ENCODE data around the gene LRRC28.

The LRRC28 gene

GRCh38 chr15:99312794-99313193, 61.5 kb downstream of the LRRC28 start:
- no peak overlapping the region for H3K4me3 ChIP-seq (ENCODE audit: low read depth, low read length)
- H3K27me3 ChIP-seq (ENCODE audit: control insufficient read depth, insufficient read depth, low read length), result no peaks in the 10 kb centered on the region
- no peaks in the 10 kb centered on the region for H3K36me3 ChIP-seq (ENCODE audit: control insufficient read depth, insufficient read depth, low read length)
- H3K9me3 ChIP-seq (ENCODE audit: control insufficient read depth, insufficient read depth, low read length), result no peaks in the 10 kb centered on the region
- H3K4me1 ChIP-seq (ENCODE audit: control insufficient read depth, insufficient read depth, low read length), result peaks cover under 1% of the 10 kb centered on the region
- no peak overlapping the region for H3K9ac ChIP-seq (ENCODE audit: low read depth, low read length)

- no peaks in the 10 kb centered on the region for H3K36me3 ChIP-seq (ENCODE audit: control insufficient read depth, insufficient read depth, low read length)
- no peak overlapping the region for H3K9ac ChIP-seq (ENCODE audit: low read depth, low read length)
- no peak overlapping the region for H3K4me3 ChIP-seq (ENCODE audit: low read depth, low read length)
- H3K27me3 ChIP-seq (ENCODE audit: control insufficient read depth, insufficient read depth, low read length), result no peaks in the 10 kb centered on the region
- H3K9me3 ChIP-seq (ENCODE audit: control insufficient read depth, insufficient read depth, low read length), result no peaks in the 10 kb centered on the region
- H3K4me1 ChIP-seq (ENCODE audit: control insufficient read depth, insufficient read depth, low read length), result no peaks in the 10 kb centered on the region
These were observed 64.4 kb downstream of the LRRC28 start for GRCh38 chr15:99315636-99316035.

- Histone ChIP-seq H3K9ac (ENCODE audit: low read depth, low read length) (no peak overlapping the region), H3K4me1 (ENCODE audit: control insufficient read depth, insufficient read depth, low read length) (no peaks in the 10 kb centered on the region), H3K9me3 (ENCODE audit: control insufficient read depth, insufficient read depth, low read length) (no peaks in the 10 kb centered on the region), H3K4me3 (ENCODE audit: low read depth, low read length) (no peak overlapping the region), H3K36me3 (ENCODE audit: control insufficient read depth, insufficient read depth, low read length) (no peaks in the 10 kb centered on the region), H3K27me3 (ENCODE audit: control insufficient read depth, insufficient read depth, low read length) (no peaks in the 10 kb centered on the region)
These were observed 69.3 kb downstream of the LRRC28 start for GRCh38 chr15:99320374-99321215.

GRCh38 chr15:99321468-99321867, 70.2 kb downstream of the LRRC28 start:
- Histone ChIP-seq H3K36me3 (ENCODE audit: control insufficient read depth, insufficient read depth, low read length) (no peaks in the 10 kb centered on the region), H3K27me3 (ENCODE audit: control insufficient read depth, insufficient read depth, low read length) (no peaks in the 10 kb centered on the region), H3K9me3 (ENCODE audit: control insufficient read depth, insufficient read depth, low read length) (no peaks in the 10 kb centered on the region), H3K4me3 (ENCODE audit: low read depth, low read length) (no peak overlapping the region), H3K4me1 (ENCODE audit: control insufficient read depth, insufficient read depth, low read length) (no peaks in the 10 kb centered on the region), H3K9ac (ENCODE audit: low read depth, low read length) (no peak overlapping the region)

- no peaks in the 10 kb centered on the region for H3K9me3 ChIP-seq (ENCODE audit: control insufficient read depth, insufficient read depth, low read length)
- no peak overlapping the region for H3K4me3 ChIP-seq (ENCODE audit: low read depth, low read length)
- no peaks in the 10 kb centered on the region for H3K36me3 ChIP-seq (ENCODE audit: control insufficient read depth, insufficient read depth, low read length)
- no peaks in the 10 kb centered on the region for H3K4me1 ChIP-seq (ENCODE audit: control insufficient read depth, insufficient read depth, low read length)
- no peaks in the 10 kb centered on the region for H3K27me3 ChIP-seq (ENCODE audit: control insufficient read depth, insufficient read depth, low read length)
- H3K9ac ChIP-seq (ENCODE audit: low read depth, low read length), result no peak overlapping the region
These were observed 71.5 kb downstream of the LRRC28 start for GRCh38 chr15:99322643-99323405.

- Histone ChIP-seq H3K9ac (ENCODE audit: low read depth, low read length) (no peak overlapping the region), H3K4me3 (ENCODE audit: low read depth, low read length) (no peak overlapping the region), H3K27me3 (ENCODE audit: control insufficient read depth, insufficient read depth, low read length) (no peaks in the 10 kb centered on the region), H3K36me3 (ENCODE audit: control insufficient read depth, insufficient read depth, low read length) (no peaks in the 10 kb centered on the region), H3K9me3 (ENCODE audit: control insufficient read depth, insufficient read depth, low read length) (no peaks in the 10 kb centered on the region), H3K4me1 (ENCODE audit: control insufficient read depth, insufficient read depth, low read length) (no peaks in the 10 kb centered on the region)
These were observed 72.9 kb downstream of the LRRC28 start for GRCh38 chr15:99324082-99324620.

GRCh38 chr15:99324700-99325099, 73.4 kb downstream of the LRRC28 start:
- H3K36me3 ChIP-seq (ENCODE audit: control insufficient read depth, insufficient read depth, low read length), result no peaks in the 10 kb centered on the region
- H3K9me3 ChIP-seq (ENCODE audit: control insufficient read depth, insufficient read depth, low read length), result no peaks in the 10 kb centered on the region
- H3K9ac ChIP-seq (ENCODE audit: low read depth, low read length), result no peak overlapping the region
- no peak overlapping the region for H3K4me3 ChIP-seq (ENCODE audit: low read depth, low read length)
- no peaks in the 10 kb centered on the region for H3K27me3 ChIP-seq (ENCODE audit: control insufficient read depth, insufficient read depth, low read length)
- no peaks in the 10 kb centered on the region for H3K4me1 ChIP-seq (ENCODE audit: control insufficient read depth, insufficient read depth, low read length)

- no peaks in the 10 kb centered on the region for H3K9me3 ChIP-seq (ENCODE audit: control insufficient read depth, insufficient read depth, low read length)
- H3K9ac ChIP-seq (ENCODE audit: low read depth, low read length), result no peak overlapping the region
- H3K4me1 ChIP-seq (ENCODE audit: control insufficient read depth, insufficient read depth, low read length), result no peaks in the 10 kb centered on the region
- no peaks in the 10 kb centered on the region for H3K27me3 ChIP-seq (ENCODE audit: control insufficient read depth, insufficient read depth, low read length)
- H3K36me3 ChIP-seq (ENCODE audit: control insufficient read depth, insufficient read depth, low read length), result no peaks in the 10 kb centered on the region
- no peak overlapping the region for H3K4me3 ChIP-seq (ENCODE audit: low read depth, low read length)
These were observed 75.0 kb downstream of the LRRC28 start for GRCh38 chr15:99326235-99326634.

GRCh38 chr15:99328106-99329072, 77.1 kb downstream of the LRRC28 start:
- Histone ChIP-seq H3K27me3 (ENCODE audit: control insufficient read depth, insufficient read depth, low read length) (no peaks in the 10 kb centered on the region), H3K9me3 (ENCODE audit: control insufficient read depth, insufficient read depth, low read length) (no peaks in the 10 kb centered on the region), H3K36me3 (ENCODE audit: control insufficient read depth, insufficient read depth, low read length) (no peaks in the 10 kb centered on the region), H3K9ac (ENCODE audit: low read depth, low read length) (no peak overlapping the region), H3K4me3 (ENCODE audit: low read depth, low read length) (no peak overlapping the region), H3K4me1 (ENCODE audit: control insufficient read depth, insufficient read depth, low read length) (peaks cover 2% of the 10 kb centered on the region)

GRCh38 chr15:99331381-99331780, 80.1 kb downstream of the LRRC28 start:
- H3K9ac ChIP-seq (ENCODE audit: low read depth, low read length), result no peak overlapping the region
- H3K27me3 ChIP-seq (ENCODE audit: control insufficient read depth, insufficient read depth, low read length), result no peaks in the 10 kb centered on the region
- H3K4me3 ChIP-seq (ENCODE audit: low read depth, low read length), result no peak overlapping the region
- H3K4me1 ChIP-seq (ENCODE audit: control insufficient read depth, insufficient read depth, low read length), result peaks cover 2% of the 10 kb centered on the region
- H3K36me3 ChIP-seq (ENCODE audit: control insufficient read depth, insufficient read depth, low read length), result no peaks in the 10 kb centered on the region
- no peaks in the 10 kb centered on the region for H3K9me3 ChIP-seq (ENCODE audit: control insufficient read depth, insufficient read depth, low read length)

GRCh38 chr15:99333413-99333812, 82.1 kb downstream of the LRRC28 start:
- Histone ChIP-seq H3K27me3 (ENCODE audit: control insufficient read depth, insufficient read depth, low read length) (no peaks in the 10 kb centered on the region), H3K9ac (ENCODE audit: low read depth, low read length) (no peak overlapping the region), H3K9me3 (ENCODE audit: control insufficient read depth, insufficient read depth, low read length) (no peaks in the 10 kb centered on the region), H3K4me1 (ENCODE audit: control insufficient read depth, insufficient read depth, low read length) (peaks cover 2% of the 10 kb centered on the region), H3K4me3 (ENCODE audit: low read depth, low read length) (no peak overlapping the region), H3K36me3 (ENCODE audit: control insufficient read depth, insufficient read depth, low read length) (no peaks in the 10 kb centered on the region)

Measured in iPS-15b (cell line).